WERI-Rb-1 (cell line): Measurements from ENCODE around the gene CTDP1.

Experiments
- DNase-seq: peaks from one replicate; pipeline ENCODE4 v3.0.0-alpha.2; 2020
- H3K27ac ChIP-seq: fragments of 250-450 bp; sonication (Bioruptor Pico); 2 replicates; pipeline ENCODE4 v1.5.1; 2020; ENCODE audit warnings: mild to moderate bottlenecking, moderate library complexity
- H3K27me3 ChIP-seq: fragments of 250-450 bp; sonication (Bioruptor Pico); 2 replicates; pipeline ENCODE4 v1.5.1; 2021; ENCODE audit warnings: mild to moderate bottlenecking, low read depth, moderate library complexity; ENCODE audit not compliant: insufficient read depth, severe bottlenecking
- H3K36me3 ChIP-seq: fragments of 250-450 bp; sonication (Bioruptor Pico); 2 replicates; pipeline ENCODE4 v1.5.1; 2020; ENCODE audit warnings: mild to moderate bottlenecking, moderate library complexity
- H3K4me3 ChIP-seq: 2 replicates; pipeline ENCODE4 v1.5.1; 2011; ENCODE audit warnings: low read depth, mild to moderate bottlenecking, control low read depth, low read length
- H3K9me3 ChIP-seq: fragments of 250-450 bp; sonication (Bioruptor Pico); 2 replicates; pipeline ENCODE4 v1.5.1; 2021; ENCODE audit warnings: mild to moderate bottlenecking, moderate library complexity; ENCODE audit not compliant: severe bottlenecking
- CTCF ChIP-seq: IDR thresholded peaks from 2 replicates; pipeline ENCODE4 v1.5.1; 2011; ENCODE audit warnings: low read depth, mild to moderate bottlenecking, control low read depth, inconsistent platforms, low read length

CTDP1 gene

GRCh38 chr18:79678665-79679551 lies 695 bp upstream of the CTDP1 start:
- no peak for TF ChIP-seq CTCF
- no peaks in the 10 kb centered on the region for H3K9me3 ChIP-seq
- H3K36me3 ChIP-seq, result peaks cover 9% of the 10 kb centered on the region
- H3K27me3 ChIP-seq, result no peaks in the 10 kb centered on the region
- peak overlapping the region; percentile 89 for H3K4me3 ChIP-seq
- peak overlapping the region; percentile 98 for H3K27ac ChIP-seq
- peak; percentile 100 for DNase-seq

GRCh38 chr18:79680100-79680879 lies 687 bp downstream of the CTDP1 start:
- peaks cover 9% of the 10 kb centered on the region for H3K36me3 ChIP-seq
- H3K27ac ChIP-seq, result peak overlapping the region; percentile 98
- 0 out of 2 replicates have a peak, but pooled peaks have one; percentile 6 for TF ChIP-seq CTCF
- no peaks in the 10 kb centered on the region for H3K9me3 ChIP-seq
- DNase-seq, result no peak
- H3K4me3 ChIP-seq, result peak overlapping the region; percentile 89
- H3K27me3 ChIP-seq, result no peaks in the 10 kb centered on the region

- Histone ChIP-seq H3K27ac (no peak overlapping the region), H3K9me3 (no peaks in the 10 kb centered on the region), H3K27me3 (no peaks in the 10 kb centered on the region), H3K36me3 (peaks cover 9% of the 10 kb centered on the region), H3K4me3 (peak overlapping the region; percentile 89; the same call in 1 of the 2 replicates)
- TF ChIP-seq CTCF, result no peak
- DNase-seq, result no peak
Measured at GRCh38 chr18:79680891-79681339, 1.3 kb downstream of the CTDP1 start.

GRCh38 chr18:79681484-79682387 lies 2.1 kb downstream of the CTDP1 start:
- Histone ChIP-seq H3K36me3 (peaks cover 9% of the 10 kb centered on the region), H3K4me3 (no peak overlapping the region), H3K27me3 (no peaks in the 10 kb centered on the region), H3K27ac (no peak overlapping the region), H3K9me3 (no peaks in the 10 kb centered on the region)
- DNase-seq, result no peak
- no peak for TF ChIP-seq CTCF

GRCh38 chr18:79682481-79682880 lies 2.9 kb downstream of the CTDP1 start:
- Histone ChIP-seq H3K27me3 (no peaks in the 10 kb centered on the region), H3K9me3 (no peaks in the 10 kb centered on the region), H3K36me3 (peaks cover 6% of the 10 kb centered on the region; the same call in 1 of the 2 replicates), H3K27ac (no peak overlapping the region), H3K4me3 (no peak overlapping the region)
- no peak for DNase-seq
- TF ChIP-seq CTCF, result no peak
